ENCODE results near the gene CCDC92B. TPM values are rescaled to one million over a fixed set of nuclear protein-coding genes. Genes with fewer than 3 reads are reported as not detected.

The CCDC92B gene
- total RNA-seq, 1 donor from 2014 or later = 0.35 TPM

DNA sequence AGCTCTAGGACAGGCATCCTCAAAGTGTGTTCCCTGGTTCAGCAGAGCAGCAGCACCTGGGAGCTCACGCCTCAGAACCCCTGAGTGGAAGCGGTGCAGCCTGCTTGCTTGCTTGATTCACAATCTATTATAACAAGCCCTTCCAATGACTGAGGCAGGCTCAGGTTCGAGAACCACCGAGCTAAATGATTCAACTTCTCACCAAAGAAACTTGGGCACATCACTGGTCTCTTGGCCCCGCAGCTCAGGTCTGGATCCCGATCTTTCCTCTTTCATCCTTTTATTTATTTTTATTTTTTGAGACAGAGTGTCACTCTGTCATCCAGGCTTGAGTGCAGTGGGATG is 62.4 kb downstream of the CCDC92B start:
- Mint-ChIP-seq H3K9me3 (no peaks in the 10 kb centered on the region), H3K4me3 (no peak overlapping the region), H3K27me3 (ENCODE audit: low read depth) (peaks cover 9% of the 10 kb centered on the region), H3K36me3 (ENCODE audit: low read depth) (peaks cover 2% of the 10 kb centered on the region), H3K27ac (ENCODE audit: unreplicated experiment) (no peak overlapping the region), H3K4me1 (peaks cover 19% of the 10 kb centered on the region)
- DNase-seq (ENCODE audit: low read depth, low spot score) = no peak
- TF ChIP-seq, protein P1, sequence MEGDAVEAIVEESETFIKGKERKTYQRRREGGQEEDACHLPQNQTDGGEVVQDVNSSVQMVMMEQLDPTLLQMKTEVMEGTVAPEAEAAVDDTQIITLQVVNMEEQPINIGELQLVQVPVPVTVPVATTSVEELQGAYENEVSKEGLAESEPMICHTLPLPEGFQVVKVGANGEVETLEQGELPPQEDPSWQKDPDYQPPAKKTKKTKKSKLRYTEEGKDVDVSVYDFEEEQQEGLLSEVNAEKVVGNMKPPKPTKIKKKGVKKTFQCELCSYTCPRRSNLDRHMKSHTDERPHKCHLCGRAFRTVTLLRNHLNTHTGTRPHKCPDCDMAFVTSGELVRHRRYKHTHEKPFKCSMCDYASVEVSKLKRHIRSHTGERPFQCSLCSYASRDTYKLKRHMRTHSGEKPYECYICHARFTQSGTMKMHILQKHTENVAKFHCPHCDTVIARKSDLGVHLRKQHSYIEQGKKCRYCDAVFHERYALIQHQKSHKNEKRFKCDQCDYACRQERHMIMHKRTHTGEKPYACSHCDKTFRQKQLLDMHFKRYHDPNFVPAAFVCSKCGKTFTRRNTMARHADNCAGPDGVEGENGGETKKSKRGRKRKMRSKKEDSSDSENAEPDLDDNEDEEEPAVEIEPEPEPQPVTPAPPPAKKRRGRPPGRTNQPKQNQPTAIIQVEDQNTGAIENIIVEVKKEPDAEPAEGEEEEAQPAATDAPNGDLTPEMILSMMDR (conservative IDR thresholded peaks at IDR 0.05) = no peak

- peak overlapping the region; percentile 12 for H3K27ac Mint-ChIP-seq (ENCODE audit: unreplicated experiment)
- H3K27me3 Mint-ChIP-seq (ENCODE audit: low read depth) = peaks cover 9% of the 10 kb centered on the region
- DNase-seq (ENCODE audit: low read depth, low spot score) = no peak
- H3K4me1 Mint-ChIP-seq = peaks cover 29% of the 10 kb centered on the region
- H3K36me3 Mint-ChIP-seq (ENCODE audit: low read depth) = peaks cover 4% of the 10 kb centered on the region
- H3K9me3 Mint-ChIP-seq = no peaks in the 10 kb centered on the region
- TF ChIP-seq, protein P1 (conservative IDR thresholded peaks at IDR 0.05) = no peak
- H3K4me3 Mint-ChIP-seq = no peak overlapping the region
Measured at GRCh38 chr17:2685696-2686095, 63.8 kb downstream of the CCDC92B start.

DNA sequence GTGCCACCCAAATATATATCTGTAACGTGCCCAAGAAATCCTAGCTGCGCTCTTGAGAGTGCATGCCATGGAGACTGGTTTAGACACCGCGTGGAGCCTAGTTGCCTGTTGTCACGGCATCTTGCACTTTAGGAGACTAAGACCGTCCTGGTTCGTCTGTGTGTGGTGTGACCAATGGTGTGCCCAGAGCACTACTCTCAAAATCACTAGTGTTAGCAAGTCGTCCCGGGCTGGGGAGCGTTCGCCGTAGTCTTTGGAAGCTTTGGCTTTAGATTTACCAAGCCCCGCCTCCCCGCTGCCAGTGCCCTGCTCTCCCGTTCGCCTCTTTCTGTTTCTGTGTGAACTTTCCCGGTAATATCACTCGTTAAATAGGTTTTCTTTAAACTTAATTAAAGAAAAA is 64.9 kb downstream of the CCDC92B start:
- Mint-ChIP-seq H3K27ac (ENCODE audit: unreplicated experiment) (no peak overlapping the region), H3K4me3 (no peak overlapping the region)
- DNase-seq (ENCODE audit: low read depth, low spot score) = no peak

GRCh38 chr17:2683912-2684311 is 65.5 kb downstream of the CCDC92B start:
- Mint-ChIP-seq H3K27me3 (ENCODE audit: low read depth) (peaks cover 6% of the 10 kb centered on the region), H3K27ac (ENCODE audit: unreplicated experiment) (no peak overlapping the region), H3K4me1 (peaks cover 29% of the 10 kb centered on the region), H3K9me3 (no peaks in the 10 kb centered on the region), H3K4me3 (no peak overlapping the region), H3K36me3 (ENCODE audit: low read depth) (peaks cover 17% of the 10 kb centered on the region)
- no peak for DNase-seq (ENCODE audit: low read depth, low spot score)
- TF ChIP-seq, protein P1 (conservative IDR thresholded peaks at IDR 0.05) = no peak

More for the DNA sequence above, 64.9 kb downstream of the CCDC92B start:
- Mint-ChIP-seq H3K4me1 (peaks cover 29% of the 10 kb centered on the region), H3K27me3 (ENCODE audit: low read depth) (peaks cover 9% of the 10 kb centered on the region), H3K36me3 (ENCODE audit: low read depth) (peaks cover 12% of the 10 kb centered on the region), H3K9me3 (no peaks in the 10 kb centered on the region)
- TF ChIP-seq, protein P1 (conservative IDR thresholded peaks at IDR 0.05) = no peak

GRCh38 chr17:2682176-2682938 is 67.1 kb downstream of the CCDC92B start:
- H3K27ac Mint-ChIP-seq (ENCODE audit: unreplicated experiment) = no peak overlapping the region
- TF ChIP-seq, protein P1 (conservative IDR thresholded peaks at IDR 0.05) = no peak
- no peaks in the 10 kb centered on the region for H3K9me3 Mint-ChIP-seq
- peaks cover 25% of the 10 kb centered on the region for H3K4me1 Mint-ChIP-seq
- no peak for DNase-seq (ENCODE audit: low read depth, low spot score)
- no peaks in the 10 kb centered on the region for H3K27me3 Mint-ChIP-seq (ENCODE audit: low read depth)
- no peak overlapping the region for H3K4me3 Mint-ChIP-seq
- peaks cover 18% of the 10 kb centered on the region for H3K36me3 Mint-ChIP-seq (ENCODE audit: low read depth)

Data from neural crest cell (in vitro differentiated cells).